Lower lobe of right lung (tissue), 2 donors: ENCODE results near the gene RAB40C. TPM values are rescaled to one million over a fixed set of nuclear protein-coding genes. Genes with fewer than 3 reads are reported as not detected.
A peak's percentile ranks its signal among the peaks of the same experiment; 100 is the strongest.

Experiments
- ATAC-seq, 2 donors: fragments of 200-7000 bp; cut with Tn5 transposase; one replicate each; pipeline ENCODE4 v1.9.1; 2020 to 2022; ENCODE audit warnings: mild to moderate bottlenecking in 2 of 2, moderate library complexity in 2 of 2
- DNase-seq: peaks from one replicate; pipeline ENCODE4 v3.0.0-alpha.2; 2020
- H3K27ac ChIP-seq: fragments of 200-600 bp; one replicate; pipeline ENCODE4 v1.8.0; 2022
- H3K27me3 ChIP-seq: fragments of 200-600 bp; one replicate; pipeline ENCODE4 v1.8.0; 2022; ENCODE audit warnings: low read depth
- H3K36me3 ChIP-seq: fragments of 200-600 bp; one replicate; pipeline ENCODE4 v1.8.0; 2022; ENCODE audit warnings: mild to moderate bottlenecking
- H3K4me1 ChIP-seq: fragments of 200-600 bp; one replicate; pipeline ENCODE4 v1.8.0; 2022
- H3K4me3 ChIP-seq: fragments of 200-600 bp; one replicate; pipeline ENCODE4 v1.8.0; 2022; ENCODE audit warnings: mild to moderate bottlenecking
- H3K9me3 ChIP-seq: fragments of 200-600 bp; one replicate; pipeline ENCODE4 v1.8.0; 2022
- intact Hi-C: fragments of 100-400 bp; cut with DNase I; formaldehyde crosslinking; loops from one replicate; pipeline ENCODE4 v1.11.0; 2022
- total RNA-seq: library from RNA; stranded (reverse); fragmentation: NEBNext Ultra II Directional; extraction: Animal tissue kit (Norgen Biotek cat#: 25700); gene quantifications from one replicate; pipeline ENCODE4 v1.2.1, GENCODE V29; 2021
- TF ChIP-seq, protein P1 (sequence below): fragments of 200-600 bp; IDR thresholded peaks from one replicate; pipeline ENCODE4 v1.8.0; 2022; ENCODE audit warnings: antibody characterized with exemption, mild to moderate bottlenecking
- donor health status: DM: no; HTN: yes; CAD: no; lungs with severe emphysema.

RAB40C gene
- total RNA-seq, 1 donor from 2014 or later, result 40.1 TPM

DNA sequence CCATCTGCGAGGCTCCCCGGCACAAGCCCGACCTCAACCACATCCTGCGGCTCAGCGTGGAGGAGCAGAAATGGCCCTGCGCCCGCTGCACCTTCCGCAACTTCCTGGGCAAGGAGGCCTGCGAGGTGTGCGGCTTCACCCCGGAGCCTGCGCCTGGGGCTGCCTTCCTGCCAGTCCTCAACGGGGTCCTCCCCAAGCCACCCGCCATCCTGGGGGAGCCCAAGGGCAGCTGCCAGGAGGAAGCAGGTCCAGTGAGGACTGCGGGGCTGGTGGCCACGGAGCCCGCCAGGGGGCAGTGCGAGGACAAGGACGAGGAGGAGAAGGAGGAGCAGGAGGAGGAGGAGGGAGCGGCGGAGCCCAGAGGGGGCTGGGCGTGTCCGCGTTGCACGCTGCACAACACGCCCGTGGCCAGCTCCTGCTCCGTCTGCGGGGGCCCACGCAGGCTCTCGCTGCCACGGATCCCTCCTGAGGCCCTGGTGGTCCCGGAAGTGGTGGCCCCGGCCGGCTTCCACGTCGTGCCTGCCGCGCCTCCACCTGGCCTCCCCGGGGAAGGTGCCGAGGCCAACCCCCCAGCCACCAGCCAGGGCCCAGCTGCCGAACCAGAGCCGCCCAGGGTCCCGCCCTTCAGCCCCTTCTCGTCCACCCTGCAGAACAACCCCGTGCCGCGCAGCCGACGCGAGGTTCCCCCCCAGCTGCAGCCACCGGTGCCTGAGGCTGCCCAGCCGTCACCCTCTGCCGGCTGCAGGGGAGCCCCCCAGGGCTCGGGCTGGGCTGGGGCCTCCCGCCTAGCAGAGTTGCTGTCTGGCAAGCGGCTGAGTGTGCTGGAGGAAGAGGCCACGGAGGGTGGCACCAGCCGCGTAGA, 42.7 kb upstream of the RAB40C start:
- TF ChIP-seq, protein P1, sequence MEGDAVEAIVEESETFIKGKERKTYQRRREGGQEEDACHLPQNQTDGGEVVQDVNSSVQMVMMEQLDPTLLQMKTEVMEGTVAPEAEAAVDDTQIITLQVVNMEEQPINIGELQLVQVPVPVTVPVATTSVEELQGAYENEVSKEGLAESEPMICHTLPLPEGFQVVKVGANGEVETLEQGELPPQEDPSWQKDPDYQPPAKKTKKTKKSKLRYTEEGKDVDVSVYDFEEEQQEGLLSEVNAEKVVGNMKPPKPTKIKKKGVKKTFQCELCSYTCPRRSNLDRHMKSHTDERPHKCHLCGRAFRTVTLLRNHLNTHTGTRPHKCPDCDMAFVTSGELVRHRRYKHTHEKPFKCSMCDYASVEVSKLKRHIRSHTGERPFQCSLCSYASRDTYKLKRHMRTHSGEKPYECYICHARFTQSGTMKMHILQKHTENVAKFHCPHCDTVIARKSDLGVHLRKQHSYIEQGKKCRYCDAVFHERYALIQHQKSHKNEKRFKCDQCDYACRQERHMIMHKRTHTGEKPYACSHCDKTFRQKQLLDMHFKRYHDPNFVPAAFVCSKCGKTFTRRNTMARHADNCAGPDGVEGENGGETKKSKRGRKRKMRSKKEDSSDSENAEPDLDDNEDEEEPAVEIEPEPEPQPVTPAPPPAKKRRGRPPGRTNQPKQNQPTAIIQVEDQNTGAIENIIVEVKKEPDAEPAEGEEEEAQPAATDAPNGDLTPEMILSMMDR, result no peak
- H3K9me3 ChIP-seq, result no peaks in the 10 kb centered on the region
- no peak overlapping the region for H3K4me3 ChIP-seq
- DNase-seq (peak; percentile 78), ATAC-seq (peak; percentile 66 to 72)
- H3K4me1 ChIP-seq, result no peaks in the 10 kb centered on the region
- no peaks in the 10 kb centered on the region for H3K27me3 ChIP-seq
- intact Hi-C loops, result no loop called here
- H3K36me3 ChIP-seq, result peaks cover 40% of the 10 kb centered on the region
- no peak overlapping the region for H3K27ac ChIP-seq

DNA sequence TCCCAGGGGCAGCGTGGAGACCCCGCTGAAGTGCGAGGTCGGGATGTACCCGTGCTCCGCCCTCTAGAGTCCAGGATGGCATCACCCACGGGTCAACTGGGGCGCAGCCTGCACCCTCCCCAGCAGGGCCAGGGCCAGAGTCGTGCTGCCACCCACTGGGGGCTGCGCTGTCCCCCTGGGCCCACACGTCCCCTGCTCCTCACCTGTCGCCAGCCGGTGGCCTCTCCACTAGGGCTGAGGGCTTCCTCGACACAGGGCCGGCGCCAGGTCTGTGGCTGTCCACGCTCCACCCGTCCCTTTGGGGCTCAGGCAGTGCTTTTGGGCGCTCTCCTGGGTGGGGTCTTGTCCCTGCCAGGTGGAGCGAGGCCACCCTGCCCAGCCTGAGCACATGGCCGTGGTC, 41.3 kb upstream of the RAB40C start:
- ATAC-seq (no peak), DNase-seq (no peak)
- TF ChIP-seq, protein P1, result no peak

GRCh38 chr16:549544-550263, 40.2 kb upstream of the RAB40C start:
- Histone ChIP-seq H3K9me3 (no peaks in the 10 kb centered on the region), H3K36me3 (peaks cover 53% of the 10 kb centered on the region), H3K4me3 (no peak overlapping the region), H3K4me1 (no peaks in the 10 kb centered on the region), H3K27ac (no peak overlapping the region), H3K27me3 (no peaks in the 10 kb centered on the region)
- TF ChIP-seq, protein P1, result no peak
- DNase-seq, result no peak
- intact Hi-C loops, result no loop called here
- no peak for ATAC-seq

More for the DNA sequence above, 41.3 kb upstream of the RAB40C start:
- H3K27me3 ChIP-seq, result no peaks in the 10 kb centered on the region
- intact Hi-C loops, result no loop called here
- no peaks in the 10 kb centered on the region for H3K4me1 ChIP-seq
- no peak overlapping the region for H3K4me3 ChIP-seq
- H3K27ac ChIP-seq, result no peak overlapping the region
- H3K36me3 ChIP-seq, result peaks cover 51% of the 10 kb centered on the region
- no peaks in the 10 kb centered on the region for H3K9me3 ChIP-seq

- no peaks in the 10 kb centered on the region for H3K9me3 ChIP-seq
- peaks cover 53% of the 10 kb centered on the region for H3K36me3 ChIP-seq
- no peak for ATAC-seq
- intact Hi-C loops, result no loop called here
- no peak overlapping the region for H3K4me3 ChIP-seq
- H3K27ac ChIP-seq, result no peak overlapping the region
- no peaks in the 10 kb centered on the region for H3K4me1 ChIP-seq
- H3K27me3 ChIP-seq, result no peaks in the 10 kb centered on the region
- no peak for DNase-seq
- TF ChIP-seq, protein P1, result no peak
Observed at GRCh38 chr16:551210-551609, 38.7 kb upstream of the RAB40C start.

GRCh38 chr16:552171-552570, 37.7 kb upstream of the RAB40C start:
- TF ChIP-seq, protein P1, result no peak
- Histone ChIP-seq H3K27ac (no peak overlapping the region), H3K4me3 (no peak overlapping the region), H3K36me3 (peaks cover 51% of the 10 kb centered on the region), H3K27me3 (no peaks in the 10 kb centered on the region), H3K9me3 (no peaks in the 10 kb centered on the region), H3K4me1 (no peaks in the 10 kb centered on the region)
- ATAC-seq (no peak), DNase-seq (no peak)
- intact Hi-C loops, result no loop called here
